Activated CD8-positive, alpha-beta memory T cell treated with anti-CD3 and anti-CD28 coated beads for 4 hours (primary cell): ENCODE data around the gene RASGRP2.
A peak's percentile ranks its signal among the peaks of the same experiment; 100 is the strongest.

Experiments used
- DNase-seq, 2 donors: peaks; one replicate each; pipeline ENCODE4 v3.0.0-alpha.2; 2020; ENCODE audit warnings: low read depth in 2 of 2

RASGRP2 gene

GRCh38 chr11:64757549-64758329 lies 13.8 kb upstream of the RASGRP2 start:
- DNase-seq = no peak

DNA sequence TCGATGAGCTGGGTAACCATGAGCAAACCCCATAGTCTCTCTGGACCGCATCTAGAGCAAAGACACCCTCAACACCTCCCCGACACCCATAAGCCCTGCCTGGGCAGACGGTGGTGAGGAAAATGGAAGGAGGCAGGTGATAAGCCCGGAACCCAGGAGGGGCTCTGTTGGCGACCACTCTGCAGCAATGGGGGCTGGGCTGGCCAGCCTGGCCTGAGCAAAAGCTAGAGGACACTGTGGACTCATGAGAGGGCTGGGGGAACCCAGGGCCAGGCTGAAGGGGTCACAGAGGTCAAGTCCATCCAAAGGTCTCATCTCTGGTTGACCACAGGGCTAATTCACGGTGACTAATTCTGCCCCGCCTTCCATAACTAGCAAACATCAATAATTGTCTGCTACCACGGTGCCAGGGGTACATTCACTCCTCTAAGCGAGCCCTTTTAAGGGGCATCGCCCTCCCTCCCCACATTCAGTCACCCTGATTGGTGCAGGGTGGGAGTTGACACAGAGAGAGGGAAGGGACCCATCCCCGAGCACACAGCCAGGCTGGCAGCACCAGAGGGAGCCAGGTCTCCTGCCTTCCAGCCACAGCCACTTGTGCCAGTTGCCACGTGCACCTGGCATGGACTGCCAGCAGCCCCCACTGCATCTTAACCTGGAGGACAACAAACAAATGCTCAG lies 11.9 kb upstream of the RASGRP2 start:
- no peak for DNase-seq

- no peak for DNase-seq
Observed at GRCh38 chr11:64754919-64755662, 11.1 kb upstream of the RASGRP2 start.

DNA sequence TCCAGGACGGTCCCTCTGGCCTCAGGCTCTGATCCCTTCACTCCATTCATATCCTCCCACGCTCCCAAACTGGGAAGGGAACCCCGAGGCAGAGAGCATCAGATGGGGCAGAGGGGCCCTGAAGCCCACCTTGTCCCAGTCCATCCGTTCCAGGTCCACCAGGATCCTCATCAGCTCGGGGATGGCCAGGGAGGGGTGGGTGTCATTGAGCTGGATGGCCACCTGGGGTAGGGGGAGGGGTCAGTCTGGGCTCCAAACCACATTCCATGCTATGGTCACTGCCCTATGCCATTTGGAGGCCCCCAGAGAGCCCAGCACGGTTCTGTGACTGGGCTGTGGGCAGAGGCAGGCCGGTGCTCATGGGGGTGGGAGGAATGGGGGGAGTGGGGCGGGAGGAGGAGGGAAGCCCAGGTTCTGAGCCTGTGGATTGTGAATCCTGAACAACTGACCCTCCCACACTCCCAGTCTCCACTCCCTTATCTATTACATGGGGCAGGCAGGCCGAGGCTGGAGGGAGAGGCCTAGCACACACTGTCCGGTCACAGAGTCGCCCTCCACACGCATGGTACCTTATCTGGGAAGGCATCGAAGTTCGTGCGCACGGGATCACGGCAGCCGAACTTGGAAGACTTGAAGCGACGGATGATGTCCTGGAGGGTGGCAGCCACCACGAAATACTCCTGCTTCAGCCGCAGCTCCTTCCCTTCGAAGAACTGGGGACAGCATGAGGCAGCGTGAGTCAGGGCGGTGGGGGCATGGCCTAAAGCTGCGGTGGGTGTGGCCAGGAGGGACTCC lies 10.4 kb upstream of the RASGRP2 start:
- DNase-seq = no peak

DNA sequence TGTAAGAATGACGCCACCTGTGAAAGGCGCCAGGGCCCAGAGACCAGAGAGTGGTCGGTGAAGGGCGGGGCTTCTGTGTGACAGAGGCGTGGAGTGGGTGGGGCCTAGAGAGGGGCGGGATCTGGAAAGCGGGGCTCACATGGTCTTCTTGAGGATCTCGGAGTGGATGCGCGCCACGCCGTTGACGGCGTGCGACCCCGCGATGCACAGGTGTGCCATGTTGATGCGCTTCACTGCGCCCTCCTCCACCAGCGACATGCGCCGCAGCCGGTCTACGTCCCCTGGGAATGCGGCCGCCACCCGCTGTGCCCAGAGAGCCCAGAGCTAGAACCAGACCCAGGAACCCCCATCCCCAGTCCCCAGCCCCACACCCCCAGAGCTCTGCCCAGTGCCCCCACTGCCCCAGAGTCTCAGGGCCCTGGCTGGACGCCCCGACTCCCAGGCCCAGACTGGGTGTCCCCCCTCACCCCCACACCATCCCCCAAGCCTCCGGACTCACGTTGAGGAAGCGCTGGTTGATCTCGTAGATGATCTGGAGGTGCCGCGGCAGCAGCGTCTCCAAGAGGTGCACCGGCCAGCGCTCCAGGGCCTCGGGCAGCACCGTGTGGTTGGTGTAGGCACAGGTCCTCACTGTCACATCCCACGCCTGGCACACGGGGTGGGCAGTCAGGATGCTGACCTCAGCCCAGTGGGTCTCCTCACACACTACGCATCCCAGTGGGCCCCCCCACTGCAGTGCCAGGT lies 9.6 kb upstream of the RASGRP2 start:
- DNase-seq = no peak

GRCh38 chr11:64753019-64753379 lies 9.1 kb upstream of the RASGRP2 start:
- no peak for DNase-seq

GRCh38 chr11:64752175-64752970 lies 8.4 kb upstream of the RASGRP2 start:
- no peak for DNase-seq

DNA sequence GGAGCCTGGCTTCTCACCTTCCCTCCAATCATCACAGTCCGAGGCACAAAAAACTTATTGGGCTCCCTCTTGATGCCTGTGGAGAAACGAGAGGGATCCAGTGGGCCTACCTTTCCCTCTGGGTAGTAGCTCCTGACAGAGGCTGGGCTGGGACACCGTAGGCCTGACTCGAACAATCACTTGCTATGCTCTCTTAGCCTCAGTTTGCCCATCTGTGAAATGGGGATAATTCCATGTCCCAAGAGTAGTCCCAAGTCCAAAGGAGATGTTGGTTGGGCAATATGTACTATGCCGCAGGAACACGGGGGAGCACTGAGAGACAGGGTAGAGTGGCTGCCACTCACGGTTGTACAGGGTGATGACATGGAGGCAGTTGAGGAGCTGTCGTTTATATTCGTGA lies 7.6 kb upstream of the RASGRP2 start:
- DNase-seq = no peak

GRCh38 chr11:64751136-64751535 lies 7.2 kb upstream of the RASGRP2 start:
- no peak for DNase-seq

DNA sequence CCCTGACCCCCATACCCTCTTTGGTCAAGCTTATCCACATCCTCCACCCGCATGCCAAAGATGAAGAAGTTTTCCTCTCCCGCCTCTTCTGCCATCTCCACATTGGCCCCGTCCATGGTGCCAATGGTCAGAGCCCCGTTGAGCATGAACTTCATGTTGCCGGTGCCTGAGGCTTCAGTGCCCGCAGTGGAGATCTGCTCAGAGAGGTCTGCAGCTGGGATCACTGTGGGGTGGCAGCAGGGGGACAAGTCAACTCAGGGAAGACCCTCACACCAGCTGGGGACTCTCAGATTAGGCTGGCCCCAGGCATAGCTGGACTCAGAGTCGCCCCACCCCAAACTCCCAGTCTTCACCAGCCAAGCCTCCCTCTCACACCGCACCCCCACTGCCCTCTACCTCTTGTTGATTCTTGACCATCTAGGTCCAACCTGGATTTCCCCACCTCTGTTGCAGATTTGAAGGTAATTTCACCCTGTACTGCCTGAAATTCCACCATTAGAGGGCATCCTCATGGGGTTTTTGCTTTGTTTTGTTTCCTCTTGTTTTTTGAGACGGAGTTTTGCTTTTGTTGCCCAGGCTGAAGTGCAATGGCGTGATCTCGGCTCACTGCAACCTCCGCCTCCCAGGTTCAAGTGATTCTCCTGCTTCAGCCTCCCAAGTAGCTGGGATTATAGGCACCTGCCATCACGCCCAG lies 6.6 kb upstream of the RASGRP2 start:
- no peak for DNase-seq

DNA sequence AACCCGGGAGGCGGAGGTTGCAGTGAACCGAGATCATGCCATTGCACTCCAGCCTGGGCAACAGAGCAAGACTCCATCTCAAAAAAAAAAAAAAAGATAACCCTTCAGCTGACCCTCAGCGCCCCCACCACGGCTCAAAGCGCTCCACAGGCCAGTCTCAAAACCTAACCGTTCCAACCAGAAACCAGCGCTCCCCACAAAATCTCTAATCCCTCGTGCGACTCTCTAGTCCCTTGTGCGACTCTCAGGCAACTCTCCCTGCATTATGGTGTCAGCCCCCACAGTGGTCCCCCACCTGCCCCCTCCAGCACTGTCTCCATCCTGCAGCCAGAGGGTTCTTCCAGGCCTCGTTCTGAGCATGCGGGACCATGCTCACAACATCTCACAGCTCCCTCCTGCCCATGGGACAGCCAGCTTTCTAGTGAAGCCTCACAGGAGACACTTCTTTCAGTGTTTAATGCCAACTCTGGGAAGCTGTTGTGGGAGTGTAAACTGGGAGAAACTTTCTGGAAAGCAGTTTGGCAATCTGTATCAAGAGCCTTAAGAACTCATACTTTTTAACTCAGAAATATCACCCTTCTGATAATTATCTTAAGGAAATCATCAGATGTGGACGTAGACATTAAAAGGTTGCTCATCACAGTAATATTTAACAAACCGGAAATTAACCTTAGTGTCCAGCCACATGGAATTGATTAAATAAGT lies 4.2 kb upstream of the RASGRP2 start:
- no peak for DNase-seq

DNA sequence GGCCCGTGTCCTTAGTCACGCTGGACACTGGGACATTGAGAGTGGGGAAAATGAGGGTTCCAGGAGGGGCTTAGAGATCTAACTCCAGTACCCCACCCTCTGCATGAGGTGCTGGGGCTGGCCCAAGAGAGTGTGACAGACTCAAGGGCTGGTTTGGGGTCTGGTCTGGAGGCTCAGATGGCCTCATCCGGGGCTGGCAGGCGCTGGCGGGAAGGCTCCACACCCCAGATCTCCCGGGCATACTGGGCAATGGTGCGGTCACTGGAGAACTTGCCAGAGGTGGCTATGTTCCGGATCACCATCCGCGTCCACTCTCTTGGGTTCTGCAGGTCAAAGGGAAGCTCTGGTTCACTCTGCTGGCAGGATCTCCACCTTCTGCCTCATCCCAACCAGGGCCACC lies 2.5 kb upstream of the RASGRP2 start:
- DNase-seq = no peak

GRCh38 chr11:64745521-64746328 lies 1.8 kb upstream of the RASGRP2 start:
- peak; percentile 54 to 62 for DNase-seq

DNA sequence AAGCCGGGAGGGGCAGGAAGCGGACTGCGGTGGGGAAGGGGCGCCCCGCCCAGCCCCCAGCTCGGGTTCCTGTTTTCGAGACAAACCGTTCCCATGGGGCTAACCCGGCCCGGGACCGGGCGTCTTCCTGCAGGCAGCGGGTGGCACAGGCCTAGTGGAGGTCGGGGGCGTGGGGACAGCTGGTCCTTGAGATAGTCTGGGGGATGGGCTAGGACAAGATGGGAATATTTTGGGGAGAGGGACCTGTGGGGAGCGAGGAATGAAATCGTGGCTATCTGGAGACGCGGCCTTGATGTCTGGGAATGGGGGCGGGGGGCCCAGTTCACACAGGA lies 1.2 kb upstream of the RASGRP2 start:
- DNase-seq = peak; percentile 42 to 44

- DNase-seq = no peak
Observed at GRCh38 chr11:64744544-64745188, 724 bp upstream of the RASGRP2 start.

GRCh38 chr11:64742889-64743590 lies 902 bp downstream of the RASGRP2 start:
- DNase-seq = peak; percentile 46 to 58
